ENCODE data around the gene ENTPD2. TPM values are rescaled to one million over a fixed set of nuclear protein-coding genes. Genes with fewer than 3 reads are reported as not detected.

Gene ENTPD2
- total RNA-seq, 4 donors from 2014 or later = 0.22 to 0.55 TPM; not detected in 2

- Histone ChIP-seq H3K4me1 (peaks cover 9 to 15% of the 10 kb centered on the region in 2 donors), H3K4me3 (no peak overlapping the region), H3K27ac (no peak overlapping the region), H3K36me3 (no peaks in the 10 kb centered on the region), H3K9me3 (no peaks in the 10 kb centered on the region), H3K27me3 (peaks cover 0 to 11% (median 5%) of the 10 kb centered on the region in 3 donors)
- intact Hi-C loops (cut with DNase I; ENCODE audit: low total_unique reads) (loop anchor here (2.0 kb wide), 1 partner anchor 21 kb away; the partner anchor contains the start of gene NPDC1), in situ Hi-C loops (cut with MboI; ENCODE audit: low sequenced_read_pairs in 4 of 4) (no loop called here)
- peak; percentile 39 to 68 for DNase-seq
- ATAC-seq = peak in 1 of 2 donors; percentile 59
- TF ChIP-seq POLR2A (IDR thresholded peaks at IDR 0.05) (no peak), CTCF (IDR thresholded peaks at IDR 0.05 in 4 of 5, conservative IDR thresholded peaks at IDR 0.05 in 1 of 5) (peak; percentile 50 to 83 (median 76))
Measured at GRCh38 chr9:137067860-137068538, 14.1 kb upstream of the ENTPD2 start.

- peaks cover 7 to 14% of the 10 kb centered on the region in 2 donors for H3K4me1 ChIP-seq
- TF ChIP-seq CTCF (IDR thresholded peaks at IDR 0.05 in 4 of 5, conservative IDR thresholded peaks at IDR 0.05 in 1 of 5) = no peak
- no peak for TF ChIP-seq POLR2A (IDR thresholded peaks at IDR 0.05)
- ATAC-seq = no peak
- H3K27me3 ChIP-seq = peaks cover 0 to 11% (median 5%) of the 10 kb centered on the region in 3 donors
- in situ Hi-C loops (cut with MboI; ENCODE audit: low sequenced_read_pairs in 4 of 4) = no loop called here
- intact Hi-C loops (cut with DNase I; ENCODE audit: low total_unique reads) = loop anchor here (2.0 kb wide), 1 partner anchor 19 kb away; the partner anchor contains the start of gene NPDC1
- H3K27ac ChIP-seq = no peak overlapping the region
- DNase-seq = no peak
- no peaks in the 10 kb centered on the region for H3K36me3 ChIP-seq
- no peak overlapping the region for H3K4me3 ChIP-seq
- no peaks in the 10 kb centered on the region for H3K9me3 ChIP-seq
Measured at GRCh38 chr9:137066096-137066861, 12.4 kb upstream of the ENTPD2 start.

DNA sequence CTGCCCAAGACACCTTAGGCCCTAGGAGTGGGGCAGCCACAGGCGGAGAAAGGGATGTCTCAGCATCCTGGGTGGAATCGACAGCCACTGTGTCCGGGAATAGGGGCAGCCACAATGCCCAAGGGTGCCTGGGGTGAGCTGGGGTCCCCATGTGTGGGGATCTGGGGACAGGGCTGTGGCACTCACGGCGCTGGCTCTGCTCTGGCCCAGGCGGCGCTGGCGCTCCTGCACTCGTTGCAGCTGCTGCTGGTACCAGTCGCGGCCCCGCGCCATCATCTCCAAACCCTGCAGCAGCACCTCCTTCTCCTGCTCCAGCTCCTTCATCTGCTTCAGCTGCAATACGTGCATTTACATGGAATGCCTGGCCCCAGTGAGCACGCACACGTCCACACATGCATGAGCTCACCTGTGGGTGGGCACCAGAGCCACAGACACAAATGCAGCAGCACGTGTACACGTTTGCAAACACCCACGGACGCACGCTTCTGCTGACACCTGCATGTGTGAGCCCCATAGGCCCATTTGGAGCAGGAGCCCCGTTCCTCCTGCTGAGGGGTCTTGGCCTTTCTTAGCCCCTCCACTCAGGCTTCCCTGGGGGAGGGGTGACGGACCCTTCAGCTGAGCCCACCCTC, 11.6 kb upstream of the ENTPD2 start:
- intact Hi-C loops (cut with DNase I; ENCODE audit: low total_unique reads) = no loop called here
- ATAC-seq = no peak
- no peak for TF ChIP-seq CTCF (IDR thresholded peaks at IDR 0.05 in 4 of 5, conservative IDR thresholded peaks at IDR 0.05 in 1 of 5)
- TF ChIP-seq POLR2A (IDR thresholded peaks at IDR 0.05) = no peak

DNA sequence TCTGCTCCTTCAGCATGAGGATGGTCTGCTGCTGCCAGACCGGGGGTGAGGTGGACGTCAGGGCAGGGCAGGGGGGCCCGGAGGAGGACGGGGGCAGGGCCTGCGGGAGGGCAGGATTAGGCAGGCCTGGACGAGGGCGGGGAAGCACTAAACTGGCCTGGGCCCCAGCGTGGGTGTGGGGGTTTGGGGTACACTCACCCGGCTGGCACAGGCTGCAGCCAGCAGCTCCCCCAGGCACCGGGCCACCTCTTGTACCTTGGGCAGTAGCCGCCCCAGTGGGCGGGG, 11.0 kb upstream of the ENTPD2 start:
- Histone ChIP-seq H3K4me3 (no peak overlapping the region), H3K4me1 (peaks cover 0 to 7% of the 10 kb centered on the region in 2 donors), H3K27ac (no peak overlapping the region), H3K27me3 (peaks cover 0 to 11% (median 5%) of the 10 kb centered on the region in 3 donors), H3K36me3 (no peaks in the 10 kb centered on the region), H3K9me3 (no peaks in the 10 kb centered on the region)
- intact Hi-C loops (cut with DNase I; ENCODE audit: low total_unique reads) = no loop called here
- TF ChIP-seq CTCF (IDR thresholded peaks at IDR 0.05 in 4 of 5, conservative IDR thresholded peaks at IDR 0.05 in 1 of 5) = no peak
- TF ChIP-seq POLR2A (IDR thresholded peaks at IDR 0.05) = no peak
- DNase-seq (no peak), ATAC-seq (no peak)
- in situ Hi-C loops (cut with MboI; ENCODE audit: low sequenced_read_pairs in 4 of 4) = no loop called here

More for the DNA sequence above, 11.6 kb upstream of the ENTPD2 start:
- H3K9me3 ChIP-seq = no peaks in the 10 kb centered on the region
- no peaks in the 10 kb centered on the region for H3K36me3 ChIP-seq
- no peak overlapping the region for H3K27ac ChIP-seq
- in situ Hi-C loops (cut with MboI; ENCODE audit: low sequenced_read_pairs in 4 of 4) = no loop called here
- H3K27me3 ChIP-seq = peaks cover 0 to 11% (median 5%) of the 10 kb centered on the region in 3 donors
- no peak overlapping the region for H3K4me3 ChIP-seq
- DNase-seq = no peak
- peaks cover 0 to 7% of the 10 kb centered on the region in 2 donors for H3K4me1 ChIP-seq
